HEK293T (cell line): Measurements from ENCODE around the gene BPHL.
"Not testable (repeated sequence)": the region's sequence is repeated elsewhere in the genome, so short reads cannot be mapped to it uniquely, and the experiment has no call there.

Experiments used
- CTCF ChIA-PET: fragments of 350-600 bp; formaldehyde crosslinking; extraction: SDS; loops from one replicate; lab custom pipeline; 2021; ENCODE audit warnings: antibody characterized with exemption, inconsistent platforms; lab: Yijun Ruan, JAX
- POLR2A ChIA-PET: fragments of 350-600 bp; formaldehyde crosslinking; extraction: SDS; loops from one replicate; lab custom pipeline; 2020; ENCODE audit warnings: antibody characterized with exemption, inconsistent platforms; lab: Yijun Ruan, JAX
- DNase-seq: peaks from one replicate; pipeline ENCODE4 v3.0.0; 2012; ENCODE audit warnings: mixed read lengths; ENCODE audit errors: extremely low spot score
- ARNT ChIP-seq: fragments of 450-650 bp; IDR thresholded peaks from 2 replicates; pipeline ENCODE4 v1.6.1; 2017; ENCODE audit warnings: mild to moderate bottlenecking
- BHLHE40 ChIP-seq: fragments of 450-650 bp; IDR thresholded peaks from 2 replicates; pipeline ENCODE4 v1.6.1; 2016; ENCODE audit warnings: mild to moderate bottlenecking, moderate library complexity, borderline replicate concordance
- CTBP1 ChIP-seq: fragments of 450-650 bp; IDR thresholded peaks from 2 replicates; pipeline ENCODE4 v1.6.1; 2016; ENCODE audit warnings: borderline replicate concordance
- ELF4 ChIP-seq: fragments of 450-650 bp; IDR thresholded peaks from 2 replicates; pipeline ENCODE4 v1.6.1; 2017; ENCODE audit warnings: antibody characterized with exemption
- FOXA1 ChIP-seq: fragments of 450-650 bp; IDR thresholded peaks from 2 replicates; pipeline ENCODE4 v1.6.1; 2016; ENCODE audit warnings: mild to moderate bottlenecking
- FOXK2 ChIP-seq: fragments of 450-650 bp; IDR thresholded peaks from 2 replicates; pipeline ENCODE4 v1.6.1; 2016; ENCODE audit warnings: mild to moderate bottlenecking
- FOXM1 ChIP-seq: fragments of 450-650 bp; IDR thresholded peaks from 2 replicates; pipeline ENCODE4 v1.6.1; 2017; ENCODE audit warnings: mild to moderate bottlenecking, borderline replicate concordance
- HDGF ChIP-seq: fragments of 450-650 bp; IDR thresholded peaks from 2 replicates; pipeline ENCODE4 v1.6.1; 2017; ENCODE audit warnings: antibody characterized with exemption, borderline replicate concordance
- L3MBTL2 ChIP-seq: fragments of 450-650 bp; conservative IDR thresholded peaks from 2 replicates; pipeline ENCODE4 v1.6.1; 2016; ENCODE audit warnings: mild to moderate bottlenecking
- LEF1 ChIP-seq: fragments of 450-650 bp; IDR thresholded peaks from 2 replicates; pipeline ENCODE4 v1.6.1; 2017; ENCODE audit warnings: mild to moderate bottlenecking, borderline replicate concordance
- NFRKB ChIP-seq: fragments of 450-650 bp; IDR thresholded peaks from 2 replicates; pipeline ENCODE4 v1.6.1; 2016; ENCODE audit warnings: mild to moderate bottlenecking, moderate library complexity
- SP1 ChIP-seq: fragments of 450-650 bp; IDR thresholded peaks from 2 replicates; pipeline ENCODE4 v1.6.1; 2017
- SUZ12 ChIP-seq: fragments of 450-650 bp; IDR thresholded peaks from 2 replicates; pipeline ENCODE4 v1.6.1; 2016; ENCODE audit warnings: mild to moderate bottlenecking
- TARDBP ChIP-seq: fragments of 450-650 bp; IDR thresholded peaks from 2 replicates; pipeline ENCODE4 v1.6.1; 2016
- ZNF384 ChIP-seq: fragments of 450-650 bp; IDR thresholded peaks from 2 replicates; pipeline ENCODE4 v1.6.1; 2016
- TF ChIP-seq, protein P1 (sequence below): fragments of 450-650 bp; IDR thresholded peaks from 2 replicates; pipeline ENCODE4 v1.6.1; 2016

Gene BPHL

GRCh38 chr6:3175715-3176402 lies 57.3 kb downstream of the BPHL start:
- POLR2A ChIA-PET: interaction anchor here (0.6 to 1.6 kb wide), 8 partner anchors 8 to 105 kb away, joined by 3 to 4 read pairs (median 3); partner anchors contain the start of gene TUBB2A
- DNase-seq: no peak
- TF ChIP-seq ELF4 (no peak), HDGF (no peak), LEF1 (no peak), TARDBP (no peak), ARNT (no peak), NFRKB (no peak), SUZ12 (no peak), FOXM1 (no peak), FOXK2 (no peak), SP1 (no peak), CTBP1 (no peak), L3MBTL2 (no peak; the same call in 1 of the 2 replicates), FOXA1 (no peak), BHLHE40 (no peak), ZNF384 (no peak)
- TF ChIP-seq, protein P1, sequence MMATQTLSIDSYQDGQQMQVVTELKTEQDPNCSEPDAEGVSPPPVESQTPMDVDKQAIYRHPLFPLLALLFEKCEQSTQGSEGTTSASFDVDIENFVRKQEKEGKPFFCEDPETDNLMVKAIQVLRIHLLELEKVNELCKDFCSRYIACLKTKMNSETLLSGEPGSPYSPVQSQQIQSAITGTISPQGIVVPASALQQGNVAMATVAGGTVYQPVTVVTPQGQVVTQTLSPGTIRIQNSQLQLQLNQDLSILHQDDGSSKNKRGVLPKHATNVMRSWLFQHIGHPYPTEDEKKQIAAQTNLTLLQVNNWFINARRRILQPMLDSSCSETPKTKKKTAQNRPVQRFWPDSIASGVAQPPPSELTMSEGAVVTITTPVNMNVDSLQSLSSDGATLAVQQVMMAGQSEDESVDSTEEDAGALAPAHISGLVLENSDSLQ: no peak
- CTCF ChIA-PET: interaction anchor here (1.6 kb wide), 1 partner anchor 19 kb away, joined by 3 read pairs; the partner anchor contains the start of gene TUBB2A

GRCh38 chr6:3176562-3177355 lies 58.2 kb downstream of the BPHL start:
- POLR2A ChIA-PET: interaction anchor here (0.9 to 1.6 kb wide), 8 partner anchors 9 to 106 kb away, joined by 3 to 4 read pairs (median 3); partner anchors contain the start of gene TUBB2A

DNA sequence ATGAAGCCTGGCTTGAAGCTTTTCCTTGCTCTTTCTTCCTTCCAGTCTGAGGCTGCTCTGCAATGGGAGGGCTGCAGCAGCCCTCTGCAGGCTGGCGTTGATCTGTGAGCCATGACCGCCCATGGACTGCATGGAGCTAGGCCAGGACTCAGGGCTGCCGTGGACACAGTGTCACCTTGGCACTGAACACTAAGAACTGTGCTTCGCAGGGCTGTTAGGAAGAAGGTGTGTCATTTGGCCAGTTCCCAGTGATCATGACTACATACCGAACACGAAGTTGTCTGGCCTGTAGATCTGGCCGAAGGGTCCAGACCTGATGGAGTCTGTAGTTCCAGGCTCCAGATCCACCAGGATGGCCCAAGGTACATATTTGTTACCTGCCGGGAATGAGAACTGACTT lies 60.2 kb downstream of the BPHL start:
- DNase-seq, POLR2A ChIA-PET, CTCF ChIA-PET: not testable (repeated sequence)

More at GRCh38 chr6:3176562-3177355, 58.2 kb downstream of the BPHL start:
- DNase-seq: peak; percentile 29
- TF ChIP-seq LEF1: no peak
- TF ChIP-seq CTBP1: no peak
- no peak for TF ChIP-seq ARNT
- no peak for TF ChIP-seq BHLHE40
- TF ChIP-seq ZNF384: no peak
- no peak for TF ChIP-seq SUZ12
- no peak for TF ChIP-seq L3MBTL2
- TF ChIP-seq, protein P1: no peak
- TF ChIP-seq NFRKB: no peak
- TF ChIP-seq FOXM1: no peak
- TF ChIP-seq HDGF: no peak
- no peak for TF ChIP-seq TARDBP
- no peak for TF ChIP-seq SP1
- TF ChIP-seq FOXA1: no peak
- TF ChIP-seq FOXK2: no peak
- TF ChIP-seq ELF4: no peak
- CTCF ChIA-PET: interaction anchor here (1.6 kb wide), 1 partner anchor 20 kb away, joined by 3 read pairs; the partner anchor contains the start of gene TUBB2A

DNA sequence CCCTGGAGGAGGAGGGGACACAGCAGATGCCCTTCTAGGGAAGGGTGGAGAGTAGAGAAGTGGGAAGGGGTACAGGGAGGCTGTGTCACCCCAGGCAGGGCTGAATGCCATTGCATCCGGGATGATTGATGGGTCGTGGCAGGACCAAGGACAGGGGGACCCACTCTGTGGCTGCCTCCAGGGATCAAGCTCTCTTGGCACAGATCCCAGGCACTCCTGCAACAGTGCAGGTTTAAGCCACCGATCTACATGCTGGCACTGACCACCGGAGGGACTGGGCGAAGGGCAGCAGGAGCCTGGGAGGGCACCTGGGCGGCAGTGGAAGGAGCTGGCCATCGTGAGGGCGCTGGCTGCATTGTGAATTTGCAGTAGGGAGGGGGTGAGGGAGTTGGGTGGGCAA lies 61.4 kb downstream of the BPHL start:
- DNase-seq, POLR2A ChIA-PET, CTCF ChIA-PET: not testable (repeated sequence)

DNA sequence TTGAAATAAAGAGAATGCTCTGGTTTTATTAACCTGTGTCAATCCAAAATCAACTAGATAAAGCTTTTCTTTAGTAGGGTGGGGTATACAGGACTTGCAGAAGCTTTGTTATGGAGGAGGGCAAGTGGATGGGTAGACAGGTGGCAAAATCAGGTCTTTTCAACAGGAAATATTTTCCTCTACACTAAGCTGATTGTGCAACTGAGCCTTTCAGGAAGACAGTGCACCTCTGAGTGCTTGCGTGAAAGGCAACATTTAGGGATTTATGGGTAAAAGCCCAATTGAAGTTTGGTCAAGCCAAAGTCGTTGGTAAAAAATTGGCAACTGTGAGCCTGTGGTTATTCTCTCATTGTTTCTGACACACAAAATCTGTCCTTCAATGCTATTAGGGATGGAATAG lies 62.6 kb downstream of the BPHL start:
- no peak for DNase-seq
- no peak for TF ChIP-seq BHLHE40
- TF ChIP-seq TARDBP: no peak
- no peak for TF ChIP-seq LEF1
- no peak for TF ChIP-seq SUZ12
- TF ChIP-seq CTBP1: no peak
- no peak for TF ChIP-seq NFRKB
- TF ChIP-seq SP1: no peak
- TF ChIP-seq FOXA1: no peak
- CTCF ChIA-PET: interaction anchor here (0.6 kb wide), 1 partner anchor 25 kb away, joined by 3 read pairs; no protein-coding TSS in a partner anchor
- POLR2A ChIA-PET: no interaction called here

DNA sequence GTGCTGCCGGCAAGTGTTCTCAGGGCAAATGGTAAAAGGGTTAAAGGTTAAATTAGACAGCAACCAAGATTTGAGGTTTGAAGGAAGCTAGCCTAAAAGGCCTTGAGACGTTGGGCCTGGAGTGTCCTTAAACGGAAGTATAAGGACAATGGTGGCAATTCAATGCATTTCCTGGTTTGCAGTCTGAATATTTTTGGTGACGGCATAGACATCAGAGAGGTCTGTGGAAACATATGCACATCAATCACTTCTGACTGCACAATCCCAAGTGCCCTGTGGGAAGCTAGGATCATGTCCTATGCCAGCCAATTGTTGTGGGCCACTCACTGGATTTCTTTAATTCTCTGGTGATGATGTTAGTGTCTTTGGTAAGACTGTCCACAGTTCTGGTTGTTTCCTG lies 64.6 kb downstream of the BPHL start:
- ChIA-PET POLR2A (interaction anchor here (1.3 kb wide), 1 partner anchor 44 kb away, joined by 4 read pairs; no protein-coding TSS in a partner anchor), CTCF (interaction anchor here (1.3 kb wide), 1 partner anchor 13 kb away, joined by 4 read pairs; no protein-coding TSS in a partner anchor)
- DNase-seq: no peak
- no peak for TF ChIP-seq L3MBTL2

DNA sequence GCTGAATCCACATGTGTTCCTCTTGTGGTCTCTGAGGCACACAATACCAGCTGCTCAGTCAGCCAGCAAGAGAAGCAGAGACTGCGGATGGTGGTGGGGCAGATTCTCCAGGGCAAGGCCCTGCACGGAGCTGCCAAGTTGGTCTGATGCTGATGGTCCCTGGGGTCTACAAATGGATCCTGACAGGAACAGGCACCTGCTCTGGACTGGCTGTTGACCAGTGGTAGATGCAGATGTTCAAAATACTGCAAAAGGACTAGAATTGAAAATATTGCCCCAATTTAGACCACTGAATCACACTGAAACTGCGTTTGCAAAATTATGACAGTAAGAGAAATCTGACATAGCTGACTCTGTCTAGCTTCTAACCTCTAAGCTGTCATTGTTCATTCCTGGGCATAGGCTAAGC lies 68.5 kb downstream of the BPHL start:
- TF ChIP-seq SP1 (no peak), FOXA1 (no peak), TARDBP (no peak), ZNF384 (no peak), CTBP1 (no peak), NFRKB (no peak)
- TF ChIP-seq, protein P1: no peak
- ChIA-PET CTCF (no interaction called here), POLR2A (interaction anchor here (1.4 kb wide), 1 partner anchor 11 kb away, joined by 3 read pairs; no protein-coding TSS in a partner anchor)
- DNase-seq: no peak
